HepG2 (cell line): ENCODE results near the gene NAV2. TPM values are rescaled to one million over a fixed set of nuclear protein-coding genes. Genes with fewer than 3 reads are reported as not detected.

Source experiments
- KIAA2018 ChIP-seq: sonication (generic); formaldehyde crosslinking; IDR thresholded peaks from 2 replicates; pipeline ENCODE4 v1.5.0; 2020; ENCODE audit warnings: mild to moderate bottlenecking, missing genetic modification reagents, borderline replicate concordance
- MAZ ChIP-seq, 2 experiments: sonication (generic) in 1 of 2; formaldehyde crosslinking in 1 of 2; IDR thresholded peaks; 2 replicates each; pipeline versions ENCODE4 v1.5.0 to v1.6.1; 2012 to 2020; ENCODE audit warnings: low read depth in 2 of 2, mild to moderate bottlenecking in 2 of 2, borderline replicate concordance in 1 of 2, improper control_type of control experiment in 1 of 2, low read length in 1 of 2, missing genetic modification reagents in 1 of 2, moderate library complexity in 1 of 2
- STAT5B ChIP-seq: sonication (generic); formaldehyde crosslinking; IDR thresholded peaks from 2 replicates; pipeline ENCODE4 v1.4.0; 2020; ENCODE audit warnings: missing genetic modification reagents
- TEF ChIP-seq: sonication (generic); formaldehyde crosslinking; IDR thresholded peaks from 2 replicates; pipeline ENCODE4 v1.5.0; 2020; ENCODE audit warnings: missing genetic modification reagents
- ZNF337 ChIP-seq: sonication (generic); formaldehyde crosslinking; IDR thresholded peaks from 2 replicates; pipeline ENCODE4 v1.5.1; 2020; ENCODE audit warnings: missing genetic modification reagents, low read depth, mild to moderate bottlenecking, borderline replicate concordance
- ZNF547 ChIP-seq: sonication (generic); formaldehyde crosslinking; IDR thresholded peaks from 2 replicates; pipeline ENCODE4 v1.5.1; 2020; ENCODE audit warnings: mild to moderate bottlenecking, missing genetic modification reagents
- ZNF652 ChIP-seq: IDR thresholded peaks from 2 replicates; pipeline ENCODE4 v1.6.1; 2016; ENCODE audit warnings: low read depth, borderline replicate concordance
- ZNF720 ChIP-seq: sonication (generic); formaldehyde crosslinking; IDR thresholded peaks from 2 replicates; pipeline ENCODE4 v1.4.0; 2020; ENCODE audit warnings: missing genetic modification reagents
- polyA plus RNA-seq, 8 experiments: library from polyadenylated mRNA; depleted of rRNA in 3 of 8; stranded (reverse) in 7 of 8; unstranded in 1 of 8; fragments of >200 nt; fragmentation: Illumina TruSeq in 4 of 8; extraction: Trizol in 4 of 8; gene quantifications; 2 replicates each; pipeline versions ENCODE4 v1.2.1 to v1.2.3, GENCODE V29; 2011 to 2016; ENCODE audit warnings: low read depth in 4 of 8, missing spikeins in 1 of 8, mixed read lengths in 1 of 8; ENCODE audit not compliant: insufficient read depth in 1 of 8
- total RNA-seq, 5 experiments: library from RNA; depleted of rRNA; stranded (reverse); fragments of >200 nt; fragmentation: Illumina TruSeq; extraction: Trizol; gene quantifications; 2 replicates each; pipeline ENCODE4 v1.2.3, GENCODE V29; 2016; ENCODE audit warnings: low read depth in 1 of 5
- TF ChIP-seq, protein P1 (sequence below): sonication (generic); formaldehyde crosslinking; IDR thresholded peaks from 2 replicates; pipeline ENCODE4 v1.8.1; 2022; ENCODE audit warnings: low read depth, mild to moderate bottlenecking, missing genetic modification reagents
- TF ChIP-seq, protein P2 (sequence below): sonication (generic); formaldehyde crosslinking; IDR thresholded peaks from 2 replicates; pipeline ENCODE4 v1.4.0; 2020; ENCODE audit warnings: missing genetic modification reagents, borderline replicate concordance

The NAV2 gene
- total and polyA plus RNA-seq, 2 of the 13 experiments (the other 11 are each of a cell fraction or from before 2014, with no cell fraction given), result 9.3 to 34.6 TPM

- TF ChIP-seq, protein P1, sequence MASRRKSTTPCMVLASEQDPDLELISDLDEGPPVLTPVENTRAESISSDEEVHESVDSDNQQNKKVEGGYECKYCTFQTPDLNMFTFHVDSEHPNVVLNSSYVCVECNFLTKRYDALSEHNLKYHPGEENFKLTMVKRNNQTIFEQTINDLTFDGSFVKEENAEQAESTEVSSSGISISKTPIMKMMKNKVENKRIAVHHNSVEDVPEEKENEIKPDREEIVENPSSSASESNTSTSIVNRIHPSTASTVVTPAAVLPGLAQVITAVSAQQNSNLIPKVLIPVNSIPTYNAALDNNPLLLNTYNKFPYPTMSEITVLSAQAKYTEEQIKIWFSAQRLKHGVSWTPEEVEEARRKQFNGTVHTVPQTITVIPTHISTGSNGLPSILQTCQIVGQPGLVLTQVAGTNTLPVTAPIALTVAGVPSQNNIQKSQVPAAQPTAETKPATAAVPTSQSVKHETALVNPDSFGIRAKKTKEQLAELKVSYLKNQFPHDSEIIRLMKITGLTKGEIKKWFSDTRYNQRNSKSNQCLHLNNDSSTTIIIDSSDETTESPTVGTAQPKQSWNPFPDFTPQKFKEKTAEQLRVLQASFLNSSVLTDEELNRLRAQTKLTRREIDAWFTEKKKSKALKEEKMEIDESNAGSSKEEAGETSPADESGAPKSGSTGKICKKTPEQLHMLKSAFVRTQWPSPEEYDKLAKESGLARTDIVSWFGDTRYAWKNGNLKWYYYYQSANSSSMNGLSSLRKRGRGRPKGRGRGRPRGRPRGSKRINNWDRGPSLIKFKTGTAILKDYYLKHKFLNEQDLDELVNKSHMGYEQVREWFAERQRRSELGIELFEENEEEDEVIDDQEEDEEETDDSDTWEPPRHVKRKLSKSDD (CRISPR knock-in tag), result no peak
- TF ChIP-seq ZNF337 (CRISPR knock-in tag) (no peak), STAT5B (no peak), TEF (no peak), ZNF547 (CRISPR knock-in tag) (peak; percentile 42; the same call in 1 of the 2 replicates), ZNF652 (CRISPR knock-in tag) (no peak; the same call in 1 of the 2 replicates), KIAA2018 (CRISPR knock-in tag) (no peak), MAZ (IDR thresholded peaks at IDR 0.05; ENCODE audit: borderline replicate concordance, low read depth, low read length) (no peak), MAZ (CRISPR knock-in tag; IDR thresholded peaks at IDR 0.05; ENCODE audit: low read depth) (no peak), ZNF720 (CRISPR knock-in tag) (no peak)
- TF ChIP-seq, protein P2, sequence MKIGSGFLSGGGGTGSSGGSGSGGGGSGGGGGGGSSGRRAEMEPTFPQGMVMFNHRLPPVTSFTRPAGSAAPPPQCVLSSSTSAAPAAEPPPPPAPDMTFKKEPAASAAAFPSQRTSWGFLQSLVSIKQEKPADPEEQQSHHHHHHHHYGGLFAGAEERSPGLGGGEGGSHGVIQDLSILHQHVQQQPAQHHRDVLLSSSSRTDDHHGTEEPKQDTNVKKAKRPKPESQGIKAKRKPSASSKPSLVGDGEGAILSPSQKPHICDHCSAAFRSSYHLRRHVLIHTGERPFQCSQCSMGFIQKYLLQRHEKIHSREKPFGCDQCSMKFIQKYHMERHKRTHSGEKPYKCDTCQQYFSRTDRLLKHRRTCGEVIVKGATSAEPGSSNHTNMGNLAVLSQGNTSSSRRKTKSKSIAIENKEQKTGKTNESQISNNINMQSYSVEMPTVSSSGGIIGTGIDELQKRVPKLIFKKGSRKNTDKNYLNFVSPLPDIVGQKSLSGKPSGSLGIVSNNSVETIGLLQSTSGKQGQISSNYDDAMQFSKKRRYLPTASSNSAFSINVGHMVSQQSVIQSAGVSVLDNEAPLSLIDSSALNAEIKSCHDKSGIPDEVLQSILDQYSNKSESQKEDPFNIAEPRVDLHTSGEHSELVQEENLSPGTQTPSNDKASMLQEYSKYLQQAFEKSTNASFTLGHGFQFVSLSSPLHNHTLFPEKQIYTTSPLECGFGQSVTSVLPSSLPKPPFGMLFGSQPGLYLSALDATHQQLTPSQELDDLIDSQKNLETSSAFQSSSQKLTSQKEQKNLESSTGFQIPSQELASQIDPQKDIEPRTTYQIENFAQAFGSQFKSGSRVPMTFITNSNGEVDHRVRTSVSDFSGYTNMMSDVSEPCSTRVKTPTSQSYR (CRISPR knock-in tag), result no peak; the same call in 1 of the 2 replicates
These were observed 287.9 kb downstream of the NAV2 start (continued) for GRCh38 chr11:20000351-20001134.
